ENCODE data around the gene ANO2. TPM values are rescaled to one million over a fixed set of nuclear protein-coding genes. Genes with fewer than 3 reads are reported as not detected.

The ANO2 gene
- total and polyA plus RNA-seq, 2 experiments from 2014 or later, result 2.3 to 4.6 TPM

GRCh38 chr12:5575987-5576386 is 369.1 kb downstream of the ANO2 start:
- TF ChIP-seq, protein P1, sequence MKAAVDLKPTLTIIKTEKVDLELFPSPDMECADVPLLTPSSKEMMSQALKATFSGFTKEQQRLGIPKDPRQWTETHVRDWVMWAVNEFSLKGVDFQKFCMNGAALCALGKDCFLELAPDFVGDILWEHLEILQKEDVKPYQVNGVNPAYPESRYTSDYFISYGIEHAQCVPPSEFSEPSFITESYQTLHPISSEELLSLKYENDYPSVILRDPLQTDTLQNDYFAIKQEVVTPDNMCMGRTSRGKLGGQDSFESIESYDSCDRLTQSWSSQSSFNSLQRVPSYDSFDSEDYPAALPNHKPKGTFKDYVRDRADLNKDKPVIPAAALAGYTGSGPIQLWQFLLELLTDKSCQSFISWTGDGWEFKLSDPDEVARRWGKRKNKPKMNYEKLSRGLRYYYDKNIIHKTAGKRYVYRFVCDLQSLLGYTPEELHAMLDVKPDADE (IDR thresholded peaks at IDR 0.05), result no peak
- no peak for TF ChIP-seq JUNB (IDR thresholded peaks at IDR 0.05; ENCODE audit: unreplicated experiment)
- no peak for TF ChIP-seq NANOG (IDR thresholded peaks at IDR 0.05; ENCODE audit: borderline replicate concordance)
- TF ChIP-seq ZNF462 (CRISPR knock-in tag; IDR thresholded peaks at IDR 0.05), result no peak
- no peak for TF ChIP-seq STAT1 (IDR thresholded peaks at IDR 0.05; ENCODE audit: unreplicated experiment)
- no peak for TF ChIP-seq POLR2AphosphoS5 (IDR thresholded peaks at IDR 0.05; ENCODE audit: low read depth)
- H3K9me2 ChIP-seq (ENCODE audit: insufficient read depth), result peaks cover 10% of the 10 kb centered on the region; the same call in 1 of the 2 replicates
- H3K4me3 ChIP-seq, result no peak overlapping the region
- no peak overlapping the region for H2AFZ ChIP-seq
- H4K20me1 ChIP-seq (replicated peaks; ENCODE audit: insufficient read depth), result no peaks in the 10 kb centered on the region
- no peaks in the 10 kb centered on the region for H3K27me3 ChIP-seq (ENCODE audit: insufficient read depth)
- Mint-ChIP-seq H3K36me3 (ENCODE audit: low read depth) (no peaks in the 10 kb centered on the region), H3K27me3 (ENCODE audit: insufficient read depth, low read depth, poor library complexity) (peaks cover 4% of the 10 kb centered on the region), H3K27ac (no peak overlapping the region), H3K9me3 (no peaks in the 10 kb centered on the region), H3K4me3 (no peak overlapping the region), H3K4me1 (peaks cover 4% of the 10 kb centered on the region; the same call in 1 of the 3 replicates)
- no peaks in the 10 kb centered on the region for H3K79me2 ChIP-seq (replicated peaks; ENCODE audit: insufficient read depth)
- no peaks in the 10 kb centered on the region for H3K36me3 ChIP-seq (ENCODE audit: insufficient read depth)
- no peak for DNase-seq (ENCODE audit: low spot score)
- no peaks in the 10 kb centered on the region for H3F3A ChIP-seq (replicated peaks; ENCODE audit: low read depth)
- no peak overlapping the region for H3K4me2 ChIP-seq
- no peak for ATAC-seq
- no peaks in the 10 kb centered on the region for H3K4me1 ChIP-seq (ENCODE audit: insufficient read depth)
- H3K27ac ChIP-seq (ENCODE audit: low read depth), result no peak overlapping the region

Measured in GM23338 (cell line).